Muscle of leg (tissue), 11 donors: ENCODE results near the gene PTPRN2. TPM values are rescaled to one million over a fixed set of nuclear protein-coding genes. Genes with fewer than 3 reads are reported as not detected.

Experiments used
- DNase-seq: peaks from one replicate; pipeline ENCODE4 v3.0.0; 2013
- H3K27ac ChIP-seq: one replicate; pipeline ENCODE4 v1.5.1; 2013; ENCODE audit warnings: mild to moderate bottlenecking, low read length, control low read depth
- H3K27me3 ChIP-seq: one replicate; pipeline ENCODE4 v1.6.1; 2013; ENCODE audit warnings: low read length; ENCODE audit not compliant: control insufficient read depth, insufficient read depth
- H3K36me3 ChIP-seq: one replicate; pipeline ENCODE4 v1.6.1; 2013; ENCODE audit warnings: low read length; ENCODE audit not compliant: control insufficient read depth, insufficient read depth
- H3K4me1 ChIP-seq: one replicate; pipeline ENCODE4 v1.6.1; 2013; ENCODE audit warnings: low read length; ENCODE audit not compliant: control insufficient read depth, insufficient read depth
- H3K4me3 ChIP-seq: one replicate; pipeline ENCODE4 v1.5.1; 2013; ENCODE audit warnings: low read length, control low read depth
- H3K9me3 ChIP-seq: replicated peaks from 2 replicates; pipeline ENCODE4 v1.6.1; 2013; ENCODE audit warnings: low read depth, low read length; ENCODE audit not compliant: control insufficient read depth
- WGBS: methylation state at CpG from one replicate; pipeline ENCODE4 v1.1.5; 2013; ENCODE audit warnings: missing lambda C conversion rate; ENCODE audit not compliant: insufficient coverage; 5-methylcytosine and 5-hydroxymethylcytosine counted together
- polyA plus RNA-seq, 8 donors: library from polyadenylated mRNA; unstranded; fragments of 120-200 nt; gene quantifications; one replicate each; pipeline versions ENCODE4 v1.2.1 to v1.2.3, GENCODE V29; 2013; ENCODE audit warnings: inconsistent platforms in 1 of 8, low replicate concordance in 1 of 8; ENCODE audit not compliant: insufficient read length in 8 of 8, insufficient read depth in 1 of 8
- total RNA-seq: library from RNA; stranded (reverse); fragments of 120-200 nt; gene quantifications from one replicate; pipeline ENCODE4 v1.2.4, GENCODE V29; 2013

The PTPRN2 gene
- total and polyA plus RNA-seq, 9 donors, result 1.4 to 2.9 (median 2.3) TPM

DNA sequence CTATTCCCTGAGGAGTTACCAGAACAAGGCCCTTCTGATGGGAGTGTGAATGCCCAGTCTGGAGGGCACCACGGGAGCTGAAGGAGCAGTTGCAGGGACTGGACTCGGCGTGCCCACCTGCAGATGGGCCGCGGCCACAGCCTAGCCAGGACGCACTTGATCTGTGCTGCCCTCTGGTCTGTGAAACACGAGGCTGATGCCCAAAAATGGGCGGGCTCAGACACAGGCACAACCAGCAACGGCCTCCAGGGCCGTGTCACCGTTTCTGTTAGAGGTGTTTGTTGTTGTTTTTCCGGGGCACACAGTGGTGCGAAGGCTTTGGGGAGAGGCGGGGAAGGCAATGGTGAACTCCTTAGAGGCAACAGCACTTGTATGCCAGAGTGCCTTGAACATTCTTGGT is 1015.0 kb downstream of the PTPRN2 start:
- no peak overlapping the region for H3K4me3 ChIP-seq
- no peaks in the 10 kb centered on the region for H3K36me3 ChIP-seq
- H3K27me3 ChIP-seq, result peaks cover 27% of the 10 kb centered on the region
- no peaks in the 10 kb centered on the region for H3K4me1 ChIP-seq
- H3K9me3 ChIP-seq, result no peaks in the 10 kb centered on the region
- 72% methylated on average over 14 of the region's 14 CpGs for WGBS
- H3K27ac ChIP-seq, result no peak overlapping the region
- no peak for DNase-seq

DNA sequence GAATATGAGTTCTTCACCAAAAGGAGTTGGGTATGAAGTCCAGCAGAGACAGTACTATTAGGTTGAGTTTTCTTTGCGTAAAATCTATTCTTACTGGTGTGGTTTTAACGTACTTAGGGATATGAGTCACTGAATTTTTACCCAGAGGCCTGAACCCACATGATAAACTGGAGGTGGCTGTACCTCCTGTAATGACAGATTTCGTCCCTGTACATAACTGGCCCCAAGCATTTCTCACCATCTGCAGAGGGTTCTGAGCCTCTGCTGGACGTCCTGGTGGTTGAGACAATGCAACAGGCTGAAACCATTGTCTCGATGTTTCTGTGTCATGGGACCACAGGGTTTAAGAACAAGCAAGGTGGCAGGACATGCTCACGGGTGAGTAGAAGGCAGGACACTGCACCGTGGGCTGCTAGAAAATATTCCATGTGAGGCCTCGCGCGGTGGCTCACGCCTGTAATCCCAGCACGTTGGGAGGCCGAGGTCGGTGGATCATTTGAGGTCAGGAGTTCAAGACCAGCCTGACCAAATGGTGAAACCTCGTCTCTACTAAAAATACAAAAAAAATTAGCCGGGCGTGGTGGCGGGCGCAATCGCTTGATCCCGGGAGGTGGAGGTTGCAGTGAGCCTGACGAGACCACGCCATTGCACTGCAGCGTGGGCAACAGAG is 1017.0 kb downstream of the PTPRN2 start:
- Histone ChIP-seq H3K36me3 (no peaks in the 10 kb centered on the region), H3K27me3 (peaks cover 18% of the 10 kb centered on the region), H3K4me3 (no peak overlapping the region), H3K4me1 (no peaks in the 10 kb centered on the region), H3K9me3 (no peaks in the 10 kb centered on the region), H3K27ac (no peak overlapping the region)
- DNase-seq, result no peak
- 91% methylated on average over 20 of the region's 24 CpGs for WGBS

- Histone ChIP-seq H3K36me3 (no peaks in the 10 kb centered on the region), H3K4me3 (no peak overlapping the region), H3K27me3 (peaks cover 16% of the 10 kb centered on the region), H3K4me1 (no peaks in the 10 kb centered on the region), H3K27ac (no peak overlapping the region), H3K9me3 (no peaks in the 10 kb centered on the region)
- WGBS, result no CpG with 5 or more reads among the region's 8 CpGs
- DNase-seq, result no peak
Observed at GRCh38 chr7:157569967-157570366, 1017.7 kb downstream of the PTPRN2 start.

- under 1% methylated on average over 24 of the region's 35 CpGs for WGBS
- DNase-seq, result peak; percentile 81
- Histone ChIP-seq H3K27ac (peak overlapping the region; percentile 15), H3K36me3 (no peaks in the 10 kb centered on the region), H3K4me1 (no peaks in the 10 kb centered on the region), H3K4me3 (peak overlapping the region; percentile 49), H3K9me3 (no peaks in the 10 kb centered on the region), H3K27me3 (peaks cover 8% of the 10 kb centered on the region)
Observed at GRCh38 chr7:157568770-157569584, 1018.6 kb downstream of the PTPRN2 start.

DNA sequence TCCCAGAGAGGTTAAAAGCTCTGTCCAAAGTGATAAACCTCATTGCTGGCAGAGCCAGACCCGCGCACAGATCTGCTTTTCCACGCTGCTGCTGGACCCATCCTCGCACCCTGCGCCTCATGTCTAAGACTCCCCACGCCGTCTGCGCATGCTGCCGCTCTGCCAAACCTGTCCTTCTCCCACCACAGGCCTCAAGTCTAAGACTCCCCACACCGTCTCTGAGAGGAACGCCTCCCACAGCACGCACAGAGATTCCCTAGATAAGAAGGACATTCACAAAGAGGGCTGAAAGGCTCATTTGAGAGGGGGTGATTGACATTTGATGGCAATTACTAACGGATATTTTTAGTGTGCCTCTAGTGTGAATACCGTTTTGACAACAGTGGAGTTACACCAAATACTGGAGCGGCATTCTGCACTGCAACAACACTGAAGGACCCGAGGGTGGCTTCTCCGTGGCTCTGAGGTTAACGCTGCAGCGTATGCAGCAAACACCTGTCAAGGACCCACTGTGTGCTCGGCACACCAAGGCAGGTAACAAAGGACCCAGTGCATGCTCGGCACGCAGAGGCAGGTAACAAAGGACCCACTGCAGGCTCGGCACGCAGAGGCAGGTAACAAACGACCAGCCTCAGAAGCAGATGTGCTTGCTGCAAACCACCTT is 1019.4 kb downstream of the PTPRN2 start:
- Histone ChIP-seq H3K4me3 (peak overlapping the region; percentile 49), H3K36me3 (no peaks in the 10 kb centered on the region), H3K27ac (no peak overlapping the region), H3K4me1 (no peaks in the 10 kb centered on the region), H3K27me3 (peaks cover 8% of the 10 kb centered on the region), H3K9me3 (no peaks in the 10 kb centered on the region)
- no peak for DNase-seq
- 48% methylated on average over 24 of the region's 25 CpGs for WGBS

DNA sequence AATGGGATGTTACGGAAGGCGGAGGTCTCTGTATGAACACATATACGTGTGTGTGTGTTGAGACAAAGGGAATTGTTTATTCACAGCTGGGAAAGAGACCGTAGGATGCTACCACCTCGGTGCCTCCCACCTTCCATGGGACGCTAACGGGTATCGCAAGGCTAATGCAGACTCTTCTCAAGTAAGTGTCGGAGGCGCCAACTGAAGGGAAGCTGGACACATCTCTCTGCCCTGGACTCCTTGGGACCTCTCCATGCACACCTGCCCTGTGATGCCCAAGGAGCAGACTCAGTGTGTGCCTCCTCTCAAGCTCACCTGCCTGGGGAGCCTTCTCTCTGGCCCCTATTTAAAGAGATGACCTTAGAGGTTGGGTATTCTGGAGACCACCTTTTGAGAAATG is 1020.0 kb downstream of the PTPRN2 start:
- WGBS, result 94% methylated on average over 8 of the region's 10 CpGs
- Histone ChIP-seq H3K36me3 (no peaks in the 10 kb centered on the region), H3K4me1 (no peaks in the 10 kb centered on the region), H3K27ac (no peak overlapping the region), H3K27me3 (peaks cover 8% of the 10 kb centered on the region), H3K4me3 (no peak overlapping the region), H3K9me3 (no peaks in the 10 kb centered on the region)
- DNase-seq, result no peak

GRCh38 chr7:157566631-157567006 is 1021.0 kb downstream of the PTPRN2 start:
- peaks cover 8% of the 10 kb centered on the region for H3K27me3 ChIP-seq
- no peaks in the 10 kb centered on the region for H3K9me3 ChIP-seq
- H3K27ac ChIP-seq, result no peak overlapping the region
- no peaks in the 10 kb centered on the region for H3K4me1 ChIP-seq
- no peak overlapping the region for H3K4me3 ChIP-seq
- no peaks in the 10 kb centered on the region for H3K36me3 ChIP-seq
- DNase-seq, result no peak
- 95% methylated on average over 3 of the region's 10 CpGs for WGBS

DNA sequence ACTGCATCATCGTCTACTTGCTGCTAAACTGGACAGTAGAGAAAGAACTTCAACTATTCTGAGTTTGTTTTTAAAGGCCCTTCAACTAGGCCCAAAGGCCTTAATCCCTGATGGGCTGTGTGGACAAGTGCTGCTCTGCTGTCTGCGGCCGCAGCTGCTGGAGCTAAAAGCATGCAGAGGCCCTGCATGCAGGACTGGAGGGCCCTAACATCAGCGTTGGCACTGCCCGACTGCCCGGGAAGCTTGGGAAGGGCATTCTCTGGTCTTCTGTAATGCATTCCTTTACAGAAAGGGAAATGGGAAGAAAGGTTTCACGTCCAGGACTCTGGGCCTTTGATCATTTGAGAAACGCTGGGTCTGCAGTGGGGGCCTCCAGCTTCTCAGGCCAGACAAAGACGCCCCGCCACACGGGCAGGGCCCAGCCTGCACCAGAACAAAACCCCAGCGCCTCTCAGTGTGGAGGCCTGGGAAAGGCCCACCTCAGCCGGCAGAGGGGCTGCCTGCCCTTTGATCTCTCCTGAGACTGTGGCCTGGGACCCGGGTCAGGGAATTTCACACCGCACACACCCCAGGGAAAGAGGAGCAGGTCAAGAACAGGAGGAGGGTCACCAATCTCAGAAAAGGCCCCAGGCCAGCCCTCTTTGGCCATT is 1021.5 kb downstream of the PTPRN2 start:
- H3K27ac ChIP-seq, result no peak overlapping the region
- no peak for DNase-seq
- WGBS, result 68% methylated on average over 14 of the region's 15 CpGs
- no peaks in the 10 kb centered on the region for H3K9me3 ChIP-seq
- H3K27me3 ChIP-seq, result peaks cover 8% of the 10 kb centered on the region
- no peak overlapping the region for H3K4me3 ChIP-seq
- no peaks in the 10 kb centered on the region for H3K4me1 ChIP-seq
- no peaks in the 10 kb centered on the region for H3K36me3 ChIP-seq

- WGBS, result 87% methylated on average over 8 of the region's 11 CpGs
- Histone ChIP-seq H3K9me3 (no peaks in the 10 kb centered on the region), H3K36me3 (no peaks in the 10 kb centered on the region), H3K4me1 (no peaks in the 10 kb centered on the region), H3K27ac (no peak overlapping the region), H3K27me3 (peaks cover 6% of the 10 kb centered on the region), H3K4me3 (no peak overlapping the region)
- DNase-seq, result no peak
Observed at GRCh38 chr7:157565201-157565626, 1022.4 kb downstream of the PTPRN2 start.
